ENCODE measurements around the gene NTN4.
A peak's percentile ranks its signal among the peaks of the same experiment; 100 is the strongest.

Gene NTN4

DNA sequence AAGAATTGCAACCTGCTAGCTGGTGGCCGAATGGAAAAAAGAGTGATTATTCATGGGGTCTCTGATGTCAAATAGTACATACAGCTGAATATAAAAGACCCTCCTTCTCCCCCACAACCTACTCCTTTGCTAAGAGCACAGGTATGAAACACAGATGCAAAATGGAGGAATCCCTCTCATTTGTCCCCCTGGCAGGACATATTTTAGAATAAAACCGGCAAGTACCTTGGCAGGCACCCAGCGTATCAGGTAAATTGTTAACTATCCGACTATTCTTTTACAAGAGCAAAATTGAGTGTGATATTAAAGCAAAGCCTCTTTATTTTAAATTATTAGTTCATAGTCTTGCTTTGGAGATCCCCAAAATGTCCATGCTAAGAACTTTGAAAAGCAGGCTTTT is 165.6 kb downstream of the NTN4 start:
- H3K4me2 ChIP-seq (ENCODE audit: low read length) = no peak overlapping the region
- no peaks in the 10 kb centered on the region for H3K79me2 ChIP-seq (ENCODE audit: control insufficient read depth, low read length)
- no peak overlapping the region for H3K27ac ChIP-seq (ENCODE audit: low read depth, low read length)
- H3K27me3 ChIP-seq (ENCODE audit: control insufficient read depth, low read length) = no peaks in the 10 kb centered on the region
- no peaks in the 10 kb centered on the region for H4K20me1 ChIP-seq (ENCODE audit: control insufficient read depth, insufficient read depth, low read depth, low read length)
- no peaks in the 10 kb centered on the region for H3K36me3 ChIP-seq (ENCODE audit: control insufficient read depth, low read length)
- no peaks in the 10 kb centered on the region for H3K4me1 ChIP-seq (ENCODE audit: control insufficient read depth, low read length)
- H3K9me3 ChIP-seq (ENCODE audit: control insufficient read depth, insufficient read depth, low read length) = no peaks in the 10 kb centered on the region
- H3K9me2 ChIP-seq (replicated peaks; ENCODE audit: control insufficient read depth, low read length) = no peaks in the 10 kb centered on the region
- TF ChIP-seq, protein P1, sequence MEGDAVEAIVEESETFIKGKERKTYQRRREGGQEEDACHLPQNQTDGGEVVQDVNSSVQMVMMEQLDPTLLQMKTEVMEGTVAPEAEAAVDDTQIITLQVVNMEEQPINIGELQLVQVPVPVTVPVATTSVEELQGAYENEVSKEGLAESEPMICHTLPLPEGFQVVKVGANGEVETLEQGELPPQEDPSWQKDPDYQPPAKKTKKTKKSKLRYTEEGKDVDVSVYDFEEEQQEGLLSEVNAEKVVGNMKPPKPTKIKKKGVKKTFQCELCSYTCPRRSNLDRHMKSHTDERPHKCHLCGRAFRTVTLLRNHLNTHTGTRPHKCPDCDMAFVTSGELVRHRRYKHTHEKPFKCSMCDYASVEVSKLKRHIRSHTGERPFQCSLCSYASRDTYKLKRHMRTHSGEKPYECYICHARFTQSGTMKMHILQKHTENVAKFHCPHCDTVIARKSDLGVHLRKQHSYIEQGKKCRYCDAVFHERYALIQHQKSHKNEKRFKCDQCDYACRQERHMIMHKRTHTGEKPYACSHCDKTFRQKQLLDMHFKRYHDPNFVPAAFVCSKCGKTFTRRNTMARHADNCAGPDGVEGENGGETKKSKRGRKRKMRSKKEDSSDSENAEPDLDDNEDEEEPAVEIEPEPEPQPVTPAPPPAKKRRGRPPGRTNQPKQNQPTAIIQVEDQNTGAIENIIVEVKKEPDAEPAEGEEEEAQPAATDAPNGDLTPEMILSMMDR (IDR thresholded peaks at IDR 0.05; ENCODE audit: low read depth, low read length, poor library complexity, severe bottlenecking) = no peak
- no peak for TF ChIP-seq EZH2phosphoT487 (IDR thresholded peaks at IDR 0.05; ENCODE audit: borderline replicate concordance, low read length)
- no peak overlapping the region for H3K4me3 ChIP-seq (ENCODE audit: low read length)
- no peaks in the 10 kb centered on the region for H3F3A ChIP-seq (ENCODE audit: control insufficient read depth, insufficient read depth)

DNA sequence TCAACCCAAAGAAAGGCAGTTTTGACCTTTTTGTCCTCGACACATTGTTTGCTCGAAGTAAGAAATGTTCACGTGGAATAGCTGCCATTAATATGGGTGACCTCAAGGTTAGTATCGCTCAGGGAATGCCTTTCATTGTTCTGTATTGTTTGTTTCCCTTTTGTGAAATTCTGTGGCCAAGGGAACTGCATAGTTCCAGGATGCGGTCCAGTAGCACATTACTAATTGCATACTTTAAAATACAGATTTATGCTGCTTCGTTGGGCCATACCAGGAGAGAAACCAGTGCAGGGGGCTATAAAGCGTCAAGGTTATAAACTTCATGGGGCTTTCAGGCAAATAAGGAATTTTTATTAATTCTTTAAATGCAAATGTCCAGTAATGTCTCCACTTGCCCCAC is 166.0 kb downstream of the NTN4 start:
- H3K4me2 ChIP-seq (ENCODE audit: low read length) = no peak overlapping the region
- no peaks in the 10 kb centered on the region for H3K9me3 ChIP-seq (ENCODE audit: control insufficient read depth, insufficient read depth, low read length)
- H3K9me2 ChIP-seq (replicated peaks; ENCODE audit: control insufficient read depth, low read length) = no peaks in the 10 kb centered on the region
- no peaks in the 10 kb centered on the region for H3K4me1 ChIP-seq (ENCODE audit: control insufficient read depth, low read length)
- H3K36me3 ChIP-seq (ENCODE audit: control insufficient read depth, low read length) = no peaks in the 10 kb centered on the region
- no peak overlapping the region for H3K27ac ChIP-seq (ENCODE audit: low read depth, low read length)
- H3K27me3 ChIP-seq (ENCODE audit: control insufficient read depth, low read length) = no peaks in the 10 kb centered on the region
- TF ChIP-seq, protein P1 (IDR thresholded peaks at IDR 0.05; ENCODE audit: low read depth, low read length, poor library complexity, severe bottlenecking) = no peak
- no peak for TF ChIP-seq EZH2phosphoT487 (IDR thresholded peaks at IDR 0.05; ENCODE audit: borderline replicate concordance, low read length)
- H3K4me3 ChIP-seq (ENCODE audit: low read length) = no peak overlapping the region
- no peaks in the 10 kb centered on the region for H3F3A ChIP-seq (ENCODE audit: control insufficient read depth, insufficient read depth)
- no peaks in the 10 kb centered on the region for H4K20me1 ChIP-seq (ENCODE audit: control insufficient read depth, insufficient read depth, low read depth, low read length)
- H3K79me2 ChIP-seq (ENCODE audit: control insufficient read depth, low read length) = no peaks in the 10 kb centered on the region

- Histone ChIP-seq H3K4me3 (ENCODE audit: low read length) (no peak overlapping the region), H4K20me1 (ENCODE audit: control insufficient read depth, insufficient read depth, low read depth, low read length) (no peaks in the 10 kb centered on the region), H3K4me2 (ENCODE audit: low read length) (no peak overlapping the region), H3K79me2 (ENCODE audit: control insufficient read depth, low read length) (no peaks in the 10 kb centered on the region), H3F3A (ENCODE audit: control insufficient read depth, insufficient read depth) (no peaks in the 10 kb centered on the region), H3K27ac (ENCODE audit: low read depth, low read length) (no peak overlapping the region), H3K27me3 (ENCODE audit: control insufficient read depth, low read length) (no peaks in the 10 kb centered on the region), H3K36me3 (ENCODE audit: control insufficient read depth, low read length) (no peaks in the 10 kb centered on the region), H3K4me1 (ENCODE audit: control insufficient read depth, low read length) (no peaks in the 10 kb centered on the region), H3K9me2 (replicated peaks; ENCODE audit: control insufficient read depth, low read length) (no peaks in the 10 kb centered on the region), H3K9me3 (ENCODE audit: control insufficient read depth, insufficient read depth, low read length) (no peaks in the 10 kb centered on the region)
- TF ChIP-seq EZH2phosphoT487 (IDR thresholded peaks at IDR 0.05; ENCODE audit: borderline replicate concordance, low read length) = no peak
- TF ChIP-seq, protein P1 (IDR thresholded peaks at IDR 0.05; ENCODE audit: low read depth, low read length, poor library complexity, severe bottlenecking) = peak; percentile 86
Observed at GRCh38 chr12:95623554-95624170, 166.9 kb downstream of the NTN4 start.

All from DOHH2 (cell line).